GM19438 (cell line): ENCODE results near the gene MEAK7.

Experiments used
- ATAC-seq: cut with Tn5 transposase; IDR thresholded peaks from one replicate; pipeline ENCODE4 v1.9.1; 2021; ENCODE audit warnings: low read depth; ENCODE audit not compliant: unreplicated experiment

Gene MEAK7

GRCh38 chr16:84514295-84514873 lies 9.9 kb upstream of the MEAK7 start:
- ATAC-seq: no peak

GRCh38 chr16:84513666-84514065 lies 9.2 kb upstream of the MEAK7 start:
- ATAC-seq: no peak

GRCh38 chr16:84513123-84513522 lies 8.7 kb upstream of the MEAK7 start:
- no peak for ATAC-seq

GRCh38 chr16:84511831-84512230 lies 7.4 kb upstream of the MEAK7 start:
- ATAC-seq: no peak

GRCh38 chr16:84511180-84511800 lies 6.8 kb upstream of the MEAK7 start:
- no peak for ATAC-seq

GRCh38 chr16:84509032-84509950 lies 4.8 kb upstream of the MEAK7 start:
- ATAC-seq: no peak

- ATAC-seq: no peak
Observed at GRCh38 chr16:84508502-84508901, 4.0 kb upstream of the MEAK7 start.

- no peak for ATAC-seq
Observed at GRCh38 chr16:84507011-84507982, 2.8 kb upstream of the MEAK7 start.

- ATAC-seq: peak; percentile 5
Observed at GRCh38 chr16:84505249-84506187, 1.1 kb upstream of the MEAK7 start.

- ATAC-seq: peak; percentile 3
Observed at GRCh38 chr16:84503751-84504395, 586 bp downstream of the MEAK7 start.

- no peak for ATAC-seq
Observed at GRCh38 chr16:84502581-84502980, 1.9 kb downstream of the MEAK7 start.

- ATAC-seq: no peak
Observed at GRCh38 chr16:84502075-84502474, 2.4 kb downstream of the MEAK7 start.

GRCh38 chr16:84501077-84501735 lies 3.3 kb downstream of the MEAK7 start:
- no peak for ATAC-seq

GRCh38 chr16:84500531-84500930 lies 3.9 kb downstream of the MEAK7 start:
- no peak for ATAC-seq

GRCh38 chr16:84499638-84500037 lies 4.8 kb downstream of the MEAK7 start:
- no peak for ATAC-seq

- no peak for ATAC-seq
Observed at GRCh38 chr16:84498859-84499620, 5.4 kb downstream of the MEAK7 start.

- ATAC-seq: no peak
Observed at GRCh38 chr16:84498223-84498610, 6.2 kb downstream of the MEAK7 start.
